Medulla oblongata (tissue), 1 donor: ENCODE results near the gene SCUBE1.

Experiments used
- DNase-seq: peaks from one replicate; pipeline ENCODE4 v3.0.0-alpha.2; 2015; ENCODE audit errors: extremely low spot score

The SCUBE1 gene

DNA sequence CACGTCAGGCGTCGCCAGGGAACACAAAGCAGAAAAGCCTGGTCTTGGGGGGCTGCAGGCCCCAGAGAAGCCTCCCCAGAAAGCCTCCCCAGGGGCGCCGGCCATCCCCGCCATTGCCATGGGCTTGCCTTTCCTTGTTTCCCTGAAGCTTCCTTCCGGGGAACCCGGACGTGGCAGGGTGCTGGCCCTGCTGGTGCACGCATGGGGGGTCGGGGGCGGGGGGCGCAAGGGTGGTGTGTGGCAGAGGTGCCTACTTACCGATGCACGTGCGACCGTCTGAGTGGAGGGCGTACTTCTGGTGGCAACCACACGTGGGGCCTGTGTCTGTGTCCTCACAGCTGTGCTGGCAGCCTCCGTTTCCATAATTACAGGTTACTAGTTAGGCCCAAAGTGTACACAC lies 85.2 kb downstream of the SCUBE1 start:
- no peak for DNase-seq

DNA sequence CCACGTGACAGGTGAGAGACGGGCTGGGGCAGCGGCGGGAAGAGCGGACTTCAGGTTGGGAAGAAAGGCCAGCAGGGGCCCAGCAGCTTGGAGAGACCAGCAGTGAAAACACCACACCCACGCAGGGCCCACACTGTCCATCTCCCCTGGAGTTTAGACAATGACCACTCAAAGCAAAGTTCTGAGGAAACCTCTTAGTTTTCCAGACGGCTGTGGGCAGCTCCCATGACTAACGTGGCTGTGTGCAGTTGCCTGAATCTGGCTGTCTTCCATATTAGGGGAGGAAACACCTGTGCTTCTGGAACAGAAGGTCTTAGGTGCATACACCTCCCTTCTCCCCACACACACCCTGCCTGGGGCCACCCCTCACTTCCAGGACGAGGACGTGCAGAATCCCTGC lies 85.6 kb downstream of the SCUBE1 start:
- no peak for DNase-seq

- no peak for DNase-seq
These were observed 86.1 kb downstream of the SCUBE1 start for GRCh38 chr22:43256976-43257545.

- no peak for DNase-seq
These were observed 86.6 kb downstream of the SCUBE1 start for GRCh38 chr22:43256569-43256968.

- DNase-seq: no peak
These were observed 87.9 kb downstream of the SCUBE1 start for GRCh38 chr22:43255299-43255698.

DNA sequence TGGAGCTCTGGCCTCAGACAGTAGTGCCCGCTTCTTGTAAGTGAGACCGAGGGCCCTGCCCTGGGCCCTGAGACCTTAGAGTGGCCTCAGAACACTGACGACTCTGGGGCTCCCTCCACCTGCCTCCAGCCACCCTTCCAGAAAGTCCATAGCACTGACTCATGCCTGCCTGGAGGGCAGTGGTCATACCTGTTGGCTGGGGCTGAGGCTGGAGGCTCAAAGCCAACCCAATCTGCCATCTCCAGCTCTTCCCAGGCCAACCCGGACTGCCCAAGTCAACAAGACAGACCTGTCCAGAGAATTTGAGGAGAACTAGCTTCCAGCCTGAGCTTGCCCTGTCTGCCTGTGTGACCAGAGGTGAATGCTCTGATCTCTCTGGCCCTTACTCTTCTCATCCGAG lies 89.3 kb downstream of the SCUBE1 start:
- no peak for DNase-seq

GRCh38 chr22:43252319-43252718 lies 90.9 kb downstream of the SCUBE1 start:
- DNase-seq: no peak

DNA sequence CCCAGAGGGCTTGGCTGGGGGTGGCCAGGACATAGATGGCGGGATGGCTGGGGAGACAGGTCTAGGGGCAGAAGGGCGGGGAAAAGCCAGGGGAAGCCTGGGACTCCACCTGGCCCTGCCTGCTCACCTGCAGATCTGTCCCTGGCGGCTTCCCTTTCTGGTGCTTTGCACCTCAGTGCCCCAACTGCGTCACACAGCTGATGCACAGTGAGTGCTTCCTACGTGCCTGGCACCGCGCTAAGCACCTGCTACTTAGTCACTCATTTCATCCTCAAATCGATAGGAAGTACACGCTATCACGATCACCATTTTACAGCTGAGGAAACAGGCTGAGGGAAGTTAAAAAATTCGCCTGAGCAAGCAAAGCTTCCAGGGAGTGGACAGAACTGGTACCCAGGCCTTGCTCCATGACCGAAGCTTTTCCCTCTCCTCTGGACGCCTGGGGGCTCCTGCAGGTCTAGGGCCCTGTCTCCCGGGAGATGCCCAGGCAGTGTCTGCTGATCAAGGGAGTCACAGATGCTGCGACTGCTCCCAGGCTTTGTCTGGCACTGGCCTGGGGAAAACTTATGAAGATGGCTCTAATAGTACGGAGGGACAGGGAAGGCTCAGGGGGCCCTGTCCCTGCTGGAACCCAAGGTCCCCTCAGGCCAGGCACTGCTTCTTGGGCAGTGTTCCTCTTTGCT lies 93.2 kb downstream of the SCUBE1 start:
- no peak for DNase-seq

DNA sequence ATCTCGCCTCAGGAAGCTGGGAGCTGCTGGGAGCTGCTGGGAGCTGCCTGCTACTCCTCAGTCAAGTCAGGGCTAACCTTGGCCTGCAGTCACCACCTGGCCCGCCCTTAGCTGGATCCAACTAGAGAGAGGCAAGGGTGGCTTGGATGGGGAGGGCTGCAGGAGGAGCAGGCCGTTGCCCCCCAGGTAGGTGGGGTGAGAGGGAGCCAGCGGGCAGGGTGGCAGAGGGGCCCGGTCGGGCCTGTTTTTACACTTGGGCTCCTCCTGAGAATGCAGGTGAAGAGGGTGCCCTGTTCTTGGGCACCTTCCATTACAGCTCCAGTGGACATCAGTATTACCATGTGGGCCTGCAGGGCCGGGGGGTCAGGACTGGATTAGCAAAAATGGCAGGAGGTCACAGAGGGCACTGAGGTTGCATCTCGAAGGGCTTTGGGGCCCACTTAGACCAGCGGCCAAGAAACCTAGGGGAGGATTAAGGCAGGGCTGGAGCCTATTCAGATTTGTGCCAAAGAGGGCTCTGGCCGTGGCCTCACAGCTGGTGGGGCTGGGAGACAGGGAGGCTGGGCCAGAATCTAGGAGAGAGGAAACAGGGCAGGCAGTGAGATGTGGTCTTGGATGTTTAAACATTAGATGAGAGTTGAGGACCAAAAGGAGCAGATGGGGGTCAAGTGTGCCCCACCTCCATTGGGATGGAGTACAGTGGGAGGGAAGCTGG lies 95.5 kb downstream of the SCUBE1 start:
- no peak for DNase-seq

DNA sequence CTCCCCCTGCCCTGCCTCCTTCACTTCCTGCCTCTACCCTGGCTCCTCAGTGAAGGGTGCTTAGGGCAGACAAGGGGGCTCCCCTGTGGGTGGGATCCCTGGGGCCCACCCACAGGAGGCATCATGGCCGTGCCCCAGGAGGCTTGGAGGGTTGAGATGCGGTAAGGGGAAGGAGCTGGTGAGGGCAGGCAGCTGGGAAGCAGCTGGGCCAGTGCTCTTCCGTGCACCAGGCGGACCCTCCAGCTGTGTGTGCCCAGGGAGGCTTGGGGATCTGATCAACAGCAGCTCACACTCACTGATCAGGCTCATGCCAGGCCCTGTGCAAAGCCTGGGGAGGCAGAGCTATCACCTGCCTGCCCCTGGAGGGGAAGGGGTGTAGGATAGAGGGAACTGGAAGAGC lies 97.0 kb downstream of the SCUBE1 start:
- DNase-seq: no peak

GRCh38 chr22:43245717-43246116 lies 97.5 kb downstream of the SCUBE1 start:
- DNase-seq: no peak

DNA sequence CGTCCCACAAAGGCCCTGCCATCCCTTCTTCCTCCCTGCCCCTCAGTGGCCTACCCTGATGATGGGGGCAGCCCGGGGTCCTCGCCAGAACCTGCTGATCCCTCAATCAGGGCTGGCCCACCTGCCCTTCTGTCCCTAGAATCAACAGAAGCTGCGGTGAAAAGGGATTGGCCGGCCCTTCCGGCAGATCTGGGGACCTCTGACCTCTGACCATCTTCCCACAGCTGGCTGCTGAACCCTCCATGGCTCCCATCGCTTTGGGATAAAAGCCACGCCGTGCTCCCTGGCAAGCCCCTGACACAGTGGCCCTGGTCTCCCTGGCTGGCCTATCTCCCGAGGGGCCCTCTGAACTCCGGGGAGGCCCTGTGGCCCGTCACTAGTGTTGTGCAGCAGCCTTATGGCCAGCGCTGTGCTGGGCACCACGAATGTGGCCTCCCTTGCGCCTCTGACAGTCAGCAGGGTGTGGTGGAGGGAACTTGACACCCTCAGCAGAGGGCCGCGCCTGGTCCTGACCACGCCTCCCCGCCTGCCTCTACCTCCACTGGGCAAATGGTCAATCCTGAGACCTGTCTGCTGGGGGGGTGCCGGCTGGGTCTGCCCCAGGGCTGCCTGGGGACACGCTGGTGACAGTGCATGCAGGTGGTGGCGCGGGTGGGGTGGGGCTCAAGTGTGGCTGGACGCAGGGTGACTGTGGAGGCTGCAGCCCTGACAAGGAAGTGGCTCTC lies 98.2 kb downstream of the SCUBE1 start:
- no peak for DNase-seq

- no peak for DNase-seq
These were observed 98.8 kb downstream of the SCUBE1 start for GRCh38 chr22:43244402-43244801.

GRCh38 chr22:43243324-43243723 lies 99.8 kb downstream of the SCUBE1 start:
- DNase-seq: no peak

DNA sequence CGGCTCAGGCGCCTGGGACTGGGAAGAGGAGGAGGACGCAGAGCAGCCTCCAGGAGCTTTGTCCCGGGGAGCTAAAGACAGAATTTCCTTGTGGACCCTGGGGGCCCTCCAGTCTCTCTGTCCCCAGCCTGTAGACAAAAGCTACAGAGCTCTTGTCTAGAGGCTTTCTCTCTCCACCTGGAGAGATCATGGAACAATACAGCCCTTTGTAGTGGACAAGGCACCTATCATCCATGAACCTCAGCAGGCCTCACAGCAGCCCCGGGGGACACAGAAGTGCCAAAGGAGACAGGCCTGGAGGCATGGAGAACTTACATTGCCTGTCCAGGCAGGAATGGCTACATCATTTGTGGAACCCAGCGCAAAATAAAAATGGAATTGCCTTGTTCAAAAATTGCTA lies 100.5 kb downstream of the SCUBE1 start:
- no peak for DNase-seq

DNA sequence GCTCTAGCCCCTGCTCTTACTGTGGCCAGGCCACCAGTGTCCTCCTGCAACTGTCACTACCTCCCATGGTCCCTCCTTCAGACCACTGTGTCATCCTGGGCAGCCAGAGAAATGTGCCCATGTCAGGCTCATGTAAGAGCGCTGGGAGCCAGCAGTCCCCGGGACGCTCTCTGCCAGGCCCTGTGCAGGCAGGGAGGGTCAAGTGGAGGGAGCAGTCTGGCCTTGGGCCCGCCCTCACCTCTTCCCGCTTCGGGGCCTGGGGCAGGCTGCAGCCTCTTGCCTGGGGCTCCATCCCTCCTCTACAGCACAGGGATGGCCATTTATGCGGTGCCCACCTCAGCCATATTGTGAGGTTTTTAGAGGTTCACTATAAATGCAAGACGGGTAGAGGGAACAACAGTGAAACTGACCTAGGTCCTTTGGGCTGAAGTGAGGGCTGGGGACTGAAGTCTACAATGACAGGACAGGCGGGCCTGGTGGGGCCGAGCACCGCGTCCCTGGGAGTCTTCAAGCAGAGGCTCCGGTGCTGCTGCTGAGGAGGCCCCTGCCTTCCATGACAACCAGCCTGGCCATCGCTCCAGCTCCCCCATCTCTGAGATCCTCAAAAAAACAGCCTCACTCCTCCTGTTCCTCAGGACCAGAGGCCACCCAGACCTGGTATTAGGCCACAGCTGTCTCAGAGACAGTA lies 101.3 kb downstream of the SCUBE1 start:
- DNase-seq: no peak

GRCh38 chr22:43241138-43241597 lies 102.0 kb downstream of the SCUBE1 start:
- DNase-seq: no peak

DNA sequence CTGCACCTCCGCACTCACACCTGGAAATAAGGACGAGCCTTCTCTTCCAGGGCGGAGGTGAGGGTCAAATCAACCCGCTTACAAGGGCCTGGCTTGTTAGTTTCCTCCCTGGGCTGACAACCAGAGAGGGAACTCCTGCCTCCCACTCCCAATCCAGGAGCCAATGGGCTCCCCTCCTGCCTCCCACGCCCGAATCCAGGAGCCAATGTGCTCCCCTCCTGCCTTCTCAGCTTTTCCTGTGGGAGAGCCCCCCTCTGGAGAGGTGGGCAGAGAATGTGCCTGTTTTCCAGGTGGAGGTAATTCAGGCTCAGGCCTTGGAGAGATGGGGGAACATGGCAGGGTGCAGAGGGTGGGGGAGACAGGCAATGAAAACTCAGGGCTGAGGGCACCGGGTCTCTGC lies 102.6 kb downstream of the SCUBE1 start:
- DNase-seq: no peak

DNA sequence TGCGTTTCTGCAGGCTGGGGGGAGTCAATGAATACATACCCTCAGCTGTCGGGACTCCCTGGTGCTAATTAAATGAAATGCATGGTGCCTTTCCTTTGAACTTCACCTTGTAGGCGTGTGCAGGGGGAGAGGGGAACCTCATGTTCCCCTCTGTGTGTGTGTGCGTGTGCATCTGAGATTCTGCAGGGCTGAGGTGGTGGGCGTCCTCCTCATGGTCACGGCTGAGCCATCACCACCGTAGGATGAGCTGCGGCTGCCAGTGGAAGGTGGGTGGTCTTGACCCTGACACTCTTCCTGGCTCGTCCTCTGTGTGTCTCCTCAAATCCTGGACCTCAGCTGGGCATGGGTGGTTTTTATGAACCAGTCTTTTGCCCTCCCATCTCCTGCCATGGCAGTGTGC lies 103.2 kb downstream of the SCUBE1 start:
- no peak for DNase-seq

- DNase-seq: no peak
These were observed 103.9 kb downstream of the SCUBE1 start for GRCh38 chr22:43239193-43239780.

GRCh38 chr22:43238526-43239006 lies 104.6 kb downstream of the SCUBE1 start:
- DNase-seq: no peak
